ENCODE results near the gene MAPK10.
"Not testable (repeated sequence)": the region's sequence is repeated elsewhere in the genome, so short reads cannot be mapped to it uniquely, and the experiment has no call there.

MAPK10 gene

DNA sequence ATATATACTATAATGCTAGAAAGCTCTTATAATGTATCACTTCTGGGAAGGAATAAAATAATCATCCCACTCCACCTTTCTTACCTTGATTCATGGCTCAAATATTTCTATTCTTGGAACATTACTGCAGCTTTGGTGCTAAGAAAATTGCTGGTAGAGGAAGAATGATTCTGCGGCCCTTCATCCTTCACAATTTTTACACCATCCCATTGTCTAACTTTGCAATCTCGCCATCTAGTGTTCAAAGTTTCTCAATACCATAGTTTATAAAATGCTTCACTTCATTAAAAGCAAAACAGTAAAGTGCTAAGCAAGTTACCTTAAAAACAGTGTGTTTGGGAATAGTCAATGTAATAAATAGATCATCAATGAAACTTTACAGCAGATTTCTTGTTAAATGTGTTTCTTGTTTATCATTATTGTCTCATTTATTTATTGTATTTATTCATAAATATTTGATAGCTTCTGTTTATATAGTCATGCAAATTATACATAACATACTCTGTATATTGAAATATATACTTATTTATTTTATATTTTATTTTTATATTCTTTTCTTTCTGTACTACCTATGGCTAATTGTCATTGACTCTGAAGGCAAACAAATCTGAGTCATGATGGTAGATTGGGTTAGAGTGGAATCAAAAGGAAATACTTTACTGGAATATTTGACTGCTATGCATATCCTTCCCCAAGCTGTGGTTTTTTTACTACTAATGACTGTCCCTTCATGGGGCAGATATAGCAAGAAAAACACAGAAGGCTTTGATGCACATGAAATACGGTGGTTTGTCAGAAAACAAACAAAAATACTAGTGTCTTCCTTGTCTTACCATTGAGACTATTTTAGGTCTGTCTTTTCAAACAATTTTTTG, 390.7 kb downstream of the MAPK10 start:
- peak; percentile 79 for DNase-seq (ENCODE audit: low spot score)

DNA sequence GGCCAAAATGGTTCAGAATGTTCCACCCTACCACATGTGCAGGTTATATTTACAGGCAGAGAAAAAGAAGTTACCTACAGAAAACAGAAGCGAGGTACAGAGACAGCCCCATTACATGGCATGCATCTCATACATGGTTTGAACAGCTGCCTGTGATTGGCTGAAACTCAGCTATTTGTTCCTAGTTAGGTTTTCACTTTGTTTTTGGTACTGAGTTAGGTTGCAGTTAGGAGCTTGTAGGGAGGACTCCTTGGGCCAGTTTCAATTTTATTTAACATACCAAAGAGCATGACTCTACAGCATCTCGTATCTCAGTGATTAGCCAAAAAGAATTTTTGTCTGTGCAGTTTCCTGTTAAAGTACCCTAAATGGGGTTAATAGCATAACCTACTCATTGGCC, 392.0 kb downstream of the MAPK10 start:
- DNase-seq (ENCODE audit: low spot score), result peak; percentile 12

DNA sequence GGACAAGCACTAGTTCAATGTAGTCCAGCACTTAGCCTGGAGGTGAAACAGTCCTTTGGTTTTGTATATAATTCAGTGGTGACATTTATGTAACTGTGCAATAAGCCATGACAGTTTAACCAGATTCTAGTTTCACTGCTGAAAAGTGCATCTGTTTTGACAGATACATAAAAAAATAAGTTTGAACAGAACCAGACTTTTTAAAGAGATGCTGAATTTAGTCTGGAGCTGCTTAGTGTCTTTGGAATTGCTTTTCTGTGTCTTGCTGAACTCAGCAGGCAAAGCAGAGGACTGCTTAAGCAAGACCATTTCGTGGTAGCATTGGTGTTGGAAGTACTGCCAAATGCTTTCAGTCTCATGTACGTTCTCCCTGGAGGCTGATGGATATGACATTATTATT, 393.5 kb downstream of the MAPK10 start:
- no peak for DNase-seq (ENCODE audit: low spot score)

DNA sequence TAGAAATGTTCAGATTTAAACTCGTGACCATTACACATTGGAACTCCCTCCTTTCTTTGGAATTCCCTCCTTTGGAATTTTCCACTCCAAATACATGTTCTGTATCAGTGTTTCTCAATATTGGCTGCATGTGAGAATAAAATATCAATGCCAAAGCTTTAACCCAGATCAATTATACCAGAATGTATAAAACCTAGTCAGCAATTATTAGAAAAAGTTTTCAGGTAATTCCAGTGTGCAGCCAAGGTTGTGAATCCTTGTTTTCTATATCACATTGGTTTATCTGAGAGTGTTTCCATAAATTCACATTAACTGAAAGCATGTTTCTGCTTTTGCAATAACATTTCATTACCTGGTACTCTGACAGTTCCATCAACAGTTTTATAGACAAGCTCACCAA, 394.3 kb downstream of the MAPK10 start:
- no peak for DNase-seq (ENCODE audit: low spot score)

DNA sequence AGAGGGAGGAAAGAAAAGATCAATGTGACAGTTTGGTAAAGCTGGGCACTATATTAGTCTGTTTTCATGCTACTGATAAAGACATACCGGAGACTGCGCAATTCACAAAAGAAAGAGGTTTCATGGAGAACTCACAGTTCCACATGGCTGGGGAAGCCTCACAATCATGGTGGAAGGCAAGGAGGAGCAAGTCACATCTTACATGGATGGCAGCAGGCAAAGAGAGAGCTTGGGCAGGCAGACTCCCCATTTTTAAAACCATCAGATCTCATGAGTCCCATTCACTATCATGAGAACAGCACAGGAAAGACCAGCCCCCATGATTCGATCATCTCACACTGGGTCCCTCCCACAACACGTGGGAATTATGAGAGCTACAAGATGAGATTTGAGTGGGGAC, 394.8 kb downstream of the MAPK10 start:
- not testable (repeated sequence) for DNase-seq (ENCODE audit: low spot score)

DNA sequence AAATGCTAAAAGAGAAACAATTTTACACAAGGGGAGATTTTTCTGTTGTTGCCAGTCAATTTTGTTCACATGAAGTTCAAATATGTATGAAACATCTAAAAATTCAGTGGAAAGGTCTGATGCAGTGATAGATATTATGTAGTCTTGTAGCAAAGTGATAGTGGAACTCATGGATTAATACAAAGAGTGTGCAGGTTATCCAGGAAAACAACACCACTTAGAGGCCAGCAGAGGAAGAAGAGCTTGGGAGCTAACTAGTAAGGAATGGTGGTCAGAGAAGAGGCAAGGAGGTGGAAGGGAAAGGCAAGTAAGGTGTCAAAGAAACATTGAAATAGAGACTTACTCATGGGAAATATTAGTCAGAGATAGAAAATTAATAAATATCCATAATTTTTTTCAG, 395.6 kb downstream of the MAPK10 start:
- DNase-seq (ENCODE audit: low spot score), result peak; percentile 31

DNA sequence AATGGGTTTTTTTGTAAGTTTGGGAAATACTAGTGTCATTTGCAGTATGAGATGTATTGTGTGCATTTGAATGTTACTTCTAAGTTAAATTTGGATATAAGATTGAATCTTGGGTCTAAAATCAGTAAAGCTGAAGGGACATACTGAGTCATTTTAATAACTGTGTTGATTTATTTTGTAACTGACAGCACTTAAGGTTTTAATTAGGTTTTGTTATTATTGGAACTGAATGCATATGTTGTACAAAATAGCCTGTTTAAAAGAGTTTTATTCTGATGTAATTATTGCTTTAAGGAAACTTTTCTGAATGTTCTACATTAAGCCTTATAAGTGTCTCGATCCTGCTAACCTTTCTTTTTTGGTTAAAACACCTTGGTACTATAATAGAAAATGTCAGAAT, 396.6 kb downstream of the MAPK10 start:
- DNase-seq (ENCODE audit: low spot score), result no peak

DNA sequence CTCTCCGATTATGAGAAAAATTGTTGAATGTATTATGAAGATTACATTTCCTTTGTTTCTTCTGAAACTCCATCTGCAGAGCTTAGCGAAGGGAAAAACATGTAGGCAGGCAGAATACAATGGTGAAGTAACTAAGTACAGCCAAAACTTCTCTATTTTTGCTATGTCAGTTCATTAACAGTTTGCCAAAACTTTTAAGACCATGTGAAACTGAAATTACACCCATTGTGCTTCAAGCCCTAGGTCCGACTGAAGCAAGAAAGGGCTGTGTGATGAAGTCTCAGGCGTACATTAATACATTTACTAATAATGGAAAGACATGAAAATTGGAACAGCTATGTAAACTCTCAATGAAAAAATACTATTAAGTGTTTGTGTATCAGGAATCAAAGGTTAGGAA, 398.0 kb downstream of the MAPK10 start:
- DNase-seq (ENCODE audit: low spot score), result no peak

DNA sequence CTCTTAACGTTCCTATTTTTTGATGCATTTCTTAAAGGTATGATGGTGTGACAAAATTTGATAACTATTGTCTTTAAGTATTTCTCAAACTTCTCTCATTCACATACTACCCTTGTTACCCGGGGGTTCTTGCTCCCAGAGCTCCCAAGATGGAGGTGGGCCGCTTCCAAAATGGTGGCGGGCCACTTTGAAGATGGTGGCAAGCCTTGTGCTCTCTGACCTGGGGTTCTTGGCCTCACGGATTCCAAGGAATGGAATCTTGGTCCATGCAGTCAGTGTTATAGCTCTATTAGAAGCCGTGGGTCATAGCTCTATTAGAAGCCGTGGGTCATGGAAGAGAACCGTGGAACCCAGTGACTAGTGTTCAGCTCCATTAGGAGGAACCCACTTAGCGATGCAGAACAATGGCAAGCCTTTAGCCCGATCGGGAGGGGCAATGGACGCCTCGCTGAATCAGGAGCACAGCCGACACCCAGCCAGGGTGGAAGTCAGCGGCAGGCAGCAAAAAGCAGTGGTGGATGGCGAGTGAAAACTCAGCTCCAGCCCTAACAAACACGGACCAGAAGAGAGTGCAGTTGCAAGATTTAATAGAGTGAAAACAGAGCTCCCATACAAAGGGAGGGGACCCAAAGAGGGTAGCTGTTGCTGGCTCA, 403.4 kb downstream of the MAPK10 start:
- DNase-seq (ENCODE audit: low spot score), result peak; percentile 38

DNA sequence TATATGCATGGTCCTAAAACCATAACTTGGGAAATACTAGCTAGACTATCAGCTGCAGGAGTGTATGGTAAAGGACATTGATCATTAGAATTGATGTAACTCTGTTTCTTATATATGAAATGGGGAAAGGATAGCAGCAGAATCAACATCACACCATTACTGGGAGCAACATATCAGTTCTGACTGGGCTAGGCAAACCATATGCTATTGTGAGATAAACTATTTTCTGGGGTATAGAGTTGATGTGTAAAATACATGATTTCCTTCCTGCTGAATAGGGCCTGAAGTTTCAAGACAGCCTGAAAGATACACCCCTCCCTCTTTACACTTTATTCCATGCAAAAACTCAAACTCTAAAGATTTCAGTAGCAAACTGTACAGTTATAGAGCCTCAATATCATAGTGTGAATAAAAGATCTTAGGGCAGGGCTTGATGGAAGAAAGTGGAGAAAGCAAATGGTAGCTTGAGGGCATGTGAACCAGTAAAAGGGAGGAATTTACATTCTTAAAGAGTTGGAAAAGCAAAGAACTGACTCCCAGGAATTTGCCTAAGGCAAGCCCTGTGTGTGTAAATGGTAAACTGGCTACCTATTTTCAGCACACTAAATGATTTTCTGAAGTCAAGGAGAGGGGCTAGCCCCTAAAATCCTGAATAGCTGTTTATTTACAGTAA, 404.1 kb downstream of the MAPK10 start:
- no peak for DNase-seq (ENCODE audit: low spot score)

DNA sequence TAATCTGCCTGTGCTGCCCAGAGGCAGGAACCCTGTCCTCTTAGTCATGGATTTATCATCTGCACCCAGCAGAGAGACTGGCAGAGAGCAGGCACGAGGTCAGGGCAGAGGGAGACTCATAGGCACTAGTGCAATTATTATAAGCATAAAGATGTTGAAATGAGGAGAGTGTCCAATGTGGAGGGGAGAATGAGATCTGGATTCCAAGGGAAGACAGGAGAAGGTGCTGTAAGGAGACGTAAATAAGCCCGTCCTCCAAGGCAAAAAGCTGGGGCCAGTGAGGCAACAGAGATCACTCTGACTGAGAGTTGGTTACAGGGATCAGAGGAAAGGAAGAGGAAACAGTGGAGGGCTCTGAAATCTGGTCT, 406.2 kb downstream of the MAPK10 start:
- peak; percentile 88 for DNase-seq (ENCODE audit: low spot score)

DNA sequence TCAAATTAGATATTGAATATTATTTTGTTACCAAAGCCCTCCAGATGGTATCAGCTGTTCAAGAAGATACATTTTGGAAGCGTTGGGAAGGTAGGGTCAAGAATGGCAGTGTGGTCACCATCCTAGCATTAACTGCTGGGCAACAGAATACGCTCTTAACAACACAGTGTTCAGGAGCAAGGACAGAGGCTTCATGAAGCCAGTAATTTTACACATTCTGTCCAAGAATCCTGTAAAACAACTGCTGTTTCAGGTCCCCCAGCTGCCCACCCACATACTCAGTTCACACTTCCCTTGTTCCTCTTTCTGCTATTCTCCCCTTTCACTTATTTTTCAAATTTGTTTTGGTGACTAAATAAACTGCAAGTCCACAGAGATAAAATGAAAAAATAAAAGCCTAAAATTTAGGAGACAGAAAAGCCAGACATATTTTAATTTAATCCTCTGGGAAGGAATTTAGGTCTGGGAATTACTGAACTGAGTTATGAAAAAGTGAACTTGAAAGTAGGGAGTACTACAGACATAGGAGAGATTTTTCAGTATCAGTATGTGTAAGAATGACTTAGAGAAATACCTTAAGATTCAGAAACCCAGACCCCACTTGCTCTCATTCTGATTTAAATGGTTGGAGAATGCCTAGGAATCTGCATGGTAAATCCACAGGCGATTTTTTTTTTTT, 406.7 kb downstream of the MAPK10 start:
- DNase-seq (ENCODE audit: low spot score), result no peak

DNA sequence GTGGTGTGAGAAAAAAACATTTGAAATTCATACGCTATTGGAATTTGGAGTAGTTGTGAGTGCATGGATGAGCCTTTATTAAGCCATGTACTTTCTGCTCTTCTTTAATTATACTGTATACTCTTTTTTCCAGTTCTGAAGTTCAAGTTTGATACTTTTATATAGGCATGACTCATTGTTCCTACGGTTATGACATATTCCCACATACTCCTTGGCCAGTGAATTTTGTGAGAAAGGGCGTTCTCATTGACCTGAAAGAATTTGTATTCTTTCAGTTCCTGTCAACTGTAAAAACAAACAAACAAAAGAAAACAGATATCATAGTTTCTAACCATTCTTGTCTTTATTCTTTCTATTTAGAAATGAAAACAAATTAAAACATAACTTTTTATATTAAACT, 407.3 kb downstream of the MAPK10 start:
- peak; percentile 28 for DNase-seq (ENCODE audit: low spot score)

DNA sequence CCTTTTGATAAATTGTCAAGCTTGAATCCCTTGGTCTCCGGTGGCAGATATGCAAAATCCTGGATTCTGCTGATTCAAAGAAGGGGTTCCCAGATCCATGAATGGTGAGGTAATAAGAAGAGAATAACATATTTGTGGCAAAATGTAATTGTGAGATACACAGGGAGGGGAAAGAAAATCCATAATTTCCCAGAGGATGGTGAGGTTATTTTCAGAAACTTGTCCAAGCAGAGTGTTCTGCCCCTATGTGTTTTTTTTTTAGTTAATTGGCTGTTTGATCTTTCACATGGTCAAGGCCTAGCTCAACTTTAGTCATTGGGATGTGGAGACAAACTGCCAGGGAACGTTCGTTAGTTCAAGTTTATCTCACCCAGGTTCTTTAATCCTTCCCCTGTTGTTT, 408.8 kb downstream of the MAPK10 start:
- DNase-seq (ENCODE audit: low spot score), result no peak

DNA sequence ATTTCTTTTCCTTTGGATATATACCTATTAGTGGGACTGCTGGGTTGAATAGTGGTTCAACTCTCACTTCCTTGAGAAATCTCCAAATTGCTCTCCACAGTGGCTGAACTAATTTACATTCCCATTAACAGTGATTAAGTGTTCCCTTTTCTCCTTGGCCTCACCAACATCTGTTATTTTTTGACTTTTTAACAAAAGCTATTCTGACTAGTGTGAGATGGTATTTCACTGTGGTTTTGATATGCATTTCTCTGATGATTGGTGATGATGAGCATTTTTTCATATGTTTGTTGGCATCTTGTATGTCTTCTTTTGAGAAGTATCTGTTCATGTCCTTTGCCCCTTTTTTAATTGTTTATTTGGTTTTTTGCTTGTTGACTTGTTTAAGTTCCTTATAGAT, 413.0 kb downstream of the MAPK10 start:
- DNase-seq (ENCODE audit: low spot score), result no peak

DNA sequence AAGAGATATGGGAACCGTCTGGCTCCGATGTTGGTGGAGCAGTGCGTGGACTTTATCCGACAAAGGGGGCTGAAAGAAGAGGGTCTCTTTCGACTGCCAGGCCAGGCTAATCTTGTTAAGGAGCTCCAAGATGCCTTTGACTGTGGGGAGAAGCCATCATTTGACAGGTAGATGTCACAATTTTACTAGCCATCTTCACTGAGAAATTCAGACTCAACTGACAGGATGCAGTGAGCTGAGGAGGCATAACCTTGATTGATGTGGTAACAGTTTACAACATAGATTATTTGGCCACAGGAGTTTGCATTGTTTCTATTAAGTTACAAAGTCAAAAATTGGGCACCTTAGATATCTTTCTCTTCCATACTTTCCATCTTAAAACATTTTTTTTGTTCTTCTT, 417.7 kb downstream of the MAPK10 start:
- no peak for DNase-seq (ENCODE audit: low spot score)

DNA sequence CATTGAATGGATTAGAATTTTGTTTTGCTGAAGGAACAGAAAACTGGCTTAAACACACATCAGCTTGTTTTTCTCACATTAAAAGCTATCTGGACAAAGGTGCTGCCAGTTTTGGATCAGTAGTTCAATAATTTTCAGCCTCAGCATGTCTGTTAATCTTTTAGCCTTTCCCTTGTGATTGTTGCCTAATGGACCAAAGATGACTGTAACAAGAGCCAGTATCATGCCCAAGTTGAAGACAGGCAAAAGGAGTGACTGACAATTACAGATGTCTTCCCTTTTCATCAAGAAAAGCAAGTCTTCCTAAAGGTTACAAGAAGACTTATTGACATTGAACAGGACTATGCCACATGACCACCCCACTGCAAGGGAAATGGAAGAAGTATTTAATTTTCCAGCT, 419.7 kb downstream of the MAPK10 start:
- peak; percentile 47 for DNase-seq (ENCODE audit: low spot score)
